G401.6 (cell line): ENCODE measurements around the gene MAP2K5.

Source experiments
- FAIRE-seq: peaks from 2 replicates; lab custom pipeline; 2012; peaks lifted over from hg19 to GRCh38; lab: Jason Lieb, UNC

MAP2K5 gene

GRCh38 chr15:67559576-67559975 is 17.1 kb downstream of the MAP2K5 start:
- no peak for FAIRE-seq

DNA sequence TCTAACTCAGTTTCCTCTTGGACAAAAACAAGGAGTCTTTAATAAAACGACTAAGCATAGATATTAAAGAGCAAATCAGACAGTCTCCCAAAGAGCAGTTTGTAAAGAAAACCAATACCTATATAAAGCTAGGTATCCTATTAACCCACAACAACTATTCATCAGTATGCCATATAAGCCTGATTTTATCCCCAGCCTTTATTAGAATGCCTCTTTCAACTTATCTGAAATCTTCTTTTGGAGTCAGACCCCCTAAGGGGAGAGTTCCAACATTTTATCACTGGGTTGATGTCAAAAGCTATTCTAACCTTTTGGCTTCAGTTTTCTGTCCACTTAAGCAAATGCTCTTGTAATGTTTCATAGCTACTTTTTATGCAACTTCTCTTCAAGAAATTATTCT is 17.8 kb downstream of the MAP2K5 start:
- FAIRE-seq: no peak

GRCh38 chr15:67563092-67563491 is 20.6 kb downstream of the MAP2K5 start:
- no peak for FAIRE-seq

GRCh38 chr15:67564021-67564967 is 21.8 kb downstream of the MAP2K5 start:
- no peak for FAIRE-seq

GRCh38 chr15:67564968-67565345 is 22.5 kb downstream of the MAP2K5 start:
- no peak for FAIRE-seq

DNA sequence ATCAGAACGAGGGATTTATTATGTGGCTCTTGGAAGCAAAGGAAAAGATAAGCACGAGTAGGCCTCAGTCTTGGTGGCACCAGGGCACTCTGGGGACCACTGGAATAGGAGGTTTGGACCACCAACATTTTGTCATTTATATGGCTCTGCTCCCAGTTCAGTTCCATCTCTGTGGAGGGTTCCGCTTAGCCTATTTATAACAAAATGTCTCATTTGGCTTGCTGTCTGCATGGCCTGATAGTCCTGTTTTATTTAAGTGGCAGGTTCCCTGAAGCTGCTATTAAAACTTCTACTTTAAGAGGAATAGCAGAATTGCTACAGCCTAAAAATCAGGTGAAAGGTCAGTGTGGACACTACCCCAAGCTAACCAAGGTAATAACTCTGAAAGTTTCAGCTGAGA is 27.2 kb downstream of the MAP2K5 start:
- no peak for FAIRE-seq

GRCh38 chr15:67570875-67571647 is 28.6 kb downstream of the MAP2K5 start:
- FAIRE-seq: no peak

DNA sequence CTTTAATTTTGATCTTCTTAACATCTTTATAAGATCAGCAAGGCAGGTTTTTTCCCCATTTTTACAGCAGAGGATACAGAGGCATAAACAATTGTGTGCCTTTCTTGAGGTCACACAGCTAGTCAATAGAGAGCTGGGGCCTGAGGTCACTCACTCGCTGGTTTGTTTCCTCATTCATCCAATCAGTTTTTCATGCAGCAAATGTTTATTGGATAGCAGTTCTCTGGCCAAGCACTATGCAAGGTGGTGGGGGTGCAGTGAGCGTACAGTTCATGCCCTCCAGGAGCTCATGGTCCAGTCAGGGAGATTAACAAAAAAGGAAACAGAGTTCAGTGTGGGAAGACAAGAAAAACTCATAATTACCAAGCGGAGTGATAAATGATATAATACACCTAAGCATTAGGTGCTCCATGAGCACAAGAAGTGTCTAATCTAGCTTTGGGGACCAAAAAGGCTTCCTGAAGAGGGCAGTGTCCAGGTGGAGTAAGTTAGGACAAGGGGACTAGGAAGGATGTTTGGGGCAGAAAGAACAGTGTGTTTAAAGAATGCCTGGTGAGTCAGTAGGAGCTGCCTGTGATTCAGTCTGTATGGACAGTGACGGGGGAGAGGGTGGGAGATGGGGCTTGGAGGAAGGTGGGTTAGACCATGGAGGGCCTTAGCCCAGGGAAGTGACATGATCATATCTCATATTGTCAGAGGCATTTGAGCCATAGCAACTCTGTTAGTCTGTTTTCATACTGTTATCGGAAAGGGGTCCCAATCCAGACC is 29.3 kb downstream of the MAP2K5 start:
- FAIRE-seq: no peak

DNA sequence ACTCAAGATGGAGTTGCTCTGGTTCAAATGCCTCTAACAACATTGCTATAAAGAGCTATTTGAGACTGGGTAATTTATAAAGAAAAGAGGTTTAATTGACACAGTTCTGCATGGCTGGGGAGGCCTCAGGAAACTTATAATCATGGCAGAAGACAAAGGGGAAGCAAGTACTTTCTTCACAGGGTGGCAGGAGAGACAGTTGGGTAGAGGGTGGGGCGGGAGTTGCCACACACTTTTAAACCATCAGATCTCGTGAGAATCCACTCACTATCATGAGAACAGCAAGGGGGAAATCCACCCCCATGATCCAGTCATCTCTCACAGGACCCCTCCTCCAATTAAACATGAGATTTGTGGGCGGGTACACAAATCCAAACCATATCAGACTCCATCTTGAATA is 30.7 kb downstream of the MAP2K5 start:
- FAIRE-seq: no peak

- FAIRE-seq: no peak
Observed at GRCh38 chr15:67575039-67575502, 32.6 kb downstream of the MAP2K5 start.

GRCh38 chr15:67578020-67578600 is 35.6 kb downstream of the MAP2K5 start:
- FAIRE-seq: no peak

DNA sequence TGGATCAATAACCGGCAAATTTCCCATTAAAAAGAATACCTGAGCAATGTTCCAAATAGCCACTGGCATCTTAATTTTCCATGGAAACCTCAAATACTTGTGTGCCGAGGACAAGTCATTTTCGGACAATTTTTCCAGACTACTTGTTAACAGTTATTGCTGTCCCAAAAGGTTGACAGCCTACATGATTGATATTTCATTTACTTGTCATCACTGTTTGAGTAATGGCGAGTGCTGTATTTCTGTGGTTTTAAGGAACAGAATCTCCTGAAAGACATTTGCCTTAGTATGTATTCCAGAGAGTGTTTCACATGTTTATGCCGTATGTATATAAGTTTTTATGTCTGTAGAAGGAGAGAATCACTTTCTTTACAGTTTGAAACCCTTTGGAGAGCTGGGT is 36.7 kb downstream of the MAP2K5 start:
- no peak for FAIRE-seq

DNA sequence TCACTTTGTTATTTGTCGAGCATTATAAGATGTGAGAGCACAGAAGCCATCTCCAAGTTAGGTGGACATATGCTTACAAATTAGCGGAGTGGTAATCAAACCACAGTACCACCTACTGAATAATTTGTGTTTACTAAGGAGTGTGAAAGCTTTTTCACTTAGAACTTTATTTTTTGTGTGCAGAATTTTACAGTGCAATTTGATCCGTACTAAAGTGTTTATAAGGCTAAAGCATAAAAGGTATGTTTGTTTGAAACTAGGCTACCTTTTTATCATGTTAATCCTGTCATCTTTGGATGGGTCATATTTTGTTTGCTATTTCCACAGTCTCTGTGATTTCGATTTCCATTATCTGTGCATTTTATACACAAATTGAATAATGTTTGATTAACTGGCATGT is 37.5 kb downstream of the MAP2K5 start:
- no peak for FAIRE-seq

GRCh38 chr15:67584157-67584556 is 41.7 kb downstream of the MAP2K5 start:
- FAIRE-seq: peak; percentile 25

- FAIRE-seq: no peak
Observed at GRCh38 chr15:67585681-67586080, 43.2 kb downstream of the MAP2K5 start.

GRCh38 chr15:67587331-67587730 is 44.8 kb downstream of the MAP2K5 start:
- FAIRE-seq: no peak

DNA sequence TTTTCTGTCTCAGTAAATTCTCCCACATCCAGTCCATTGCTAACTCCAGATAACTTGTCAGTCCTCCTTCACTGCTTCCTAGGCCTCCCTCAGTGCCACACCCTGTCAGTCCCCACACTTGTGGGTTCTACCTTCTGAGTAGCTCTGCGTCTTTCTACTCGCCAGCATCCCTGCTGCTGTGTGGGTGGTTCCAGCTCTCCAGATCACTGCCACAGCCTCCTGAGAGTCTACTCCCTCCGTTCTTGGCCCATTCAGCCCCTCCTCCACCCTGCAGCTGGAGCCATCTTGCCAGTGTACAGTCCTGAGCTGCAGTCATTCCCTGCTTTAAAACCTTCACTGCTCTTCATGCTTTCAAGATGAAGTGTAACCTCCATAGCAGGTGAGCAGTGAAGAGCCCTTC is 45.3 kb downstream of the MAP2K5 start:
- FAIRE-seq: no peak

- no peak for FAIRE-seq
Observed at GRCh38 chr15:67590191-67590590, 47.7 kb downstream of the MAP2K5 start.

DNA sequence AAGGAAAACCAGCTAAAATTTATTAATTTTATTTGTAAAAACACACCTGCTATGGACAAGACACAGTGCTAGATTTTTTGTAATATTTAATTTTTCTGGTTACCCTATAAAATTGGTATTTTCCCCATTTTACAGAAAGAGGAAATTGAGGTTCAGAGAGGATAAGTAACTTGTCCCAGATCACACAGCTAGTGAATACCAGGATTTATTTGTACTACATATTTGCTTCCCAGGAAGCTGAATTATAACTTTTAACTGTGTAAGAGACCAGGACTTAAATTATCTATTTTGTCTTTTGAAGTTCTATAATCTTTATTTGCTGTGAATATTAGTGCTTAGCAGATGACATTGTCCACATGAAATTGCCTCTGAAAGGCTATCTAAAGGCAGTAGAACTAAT is 49.7 kb downstream of the MAP2K5 start:
- no peak for FAIRE-seq

GRCh38 chr15:67593562-67593961 is 51.1 kb downstream of the MAP2K5 start:
- FAIRE-seq: no peak

DNA sequence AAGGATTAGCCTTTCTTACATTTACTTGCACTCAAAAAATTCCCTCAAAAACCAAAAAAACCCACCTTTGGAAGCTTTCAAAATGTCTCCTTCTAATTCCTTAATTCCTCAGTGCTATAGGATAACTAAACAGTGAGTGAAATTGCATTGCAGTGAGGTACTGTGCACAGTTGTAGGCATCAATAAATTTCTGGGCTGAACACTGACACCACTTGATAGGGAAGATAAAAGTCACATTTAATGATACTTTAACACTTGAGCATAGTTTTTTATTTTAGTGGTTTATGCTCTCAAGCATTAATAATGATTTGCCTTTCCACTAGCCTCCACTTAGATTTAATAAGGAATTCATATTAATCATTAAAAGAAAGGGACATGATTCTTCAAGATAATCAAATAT is 52.3 kb downstream of the MAP2K5 start:
- FAIRE-seq: no peak

DNA sequence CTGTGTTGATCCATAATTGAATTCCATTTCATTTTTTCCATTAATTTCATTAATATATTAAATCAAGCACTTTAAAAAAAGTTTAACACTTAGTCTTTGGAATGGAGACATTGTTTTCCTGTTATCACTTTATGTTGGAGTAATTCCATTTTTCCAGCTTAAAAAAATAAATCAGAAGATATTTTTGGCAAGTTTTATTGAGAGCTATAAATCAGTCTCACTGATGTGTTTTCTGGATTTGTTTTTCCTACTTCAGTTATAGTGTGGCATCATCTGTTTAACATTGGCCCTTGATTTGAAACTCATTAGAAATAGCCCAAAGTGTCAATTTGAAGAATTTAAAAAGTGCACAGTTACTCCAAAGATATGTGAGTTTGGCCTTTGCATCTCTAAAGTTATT is 53.1 kb downstream of the MAP2K5 start:
- peak; percentile 51 for FAIRE-seq
